Stimulated activated CD8-positive, alpha-beta memory T cell treated with anti-CD3 and anti-CD28 coated beads, Interleukin-2, amount 100 ng/mL, for 1 hour (primary cell): ENCODE results near the gene SPN.
"Not testable (repeated sequence)": the region's sequence is repeated elsewhere in the genome, so short reads cannot be mapped to it uniquely, and the experiment has no call there.

ENCODE experiments used
- DNase-seq, 2 donors: peaks; one replicate each; pipeline ENCODE4 v3.0.0-alpha.2; 2020; ENCODE audit warnings: low read depth in 2 of 2

The SPN gene

DNA sequence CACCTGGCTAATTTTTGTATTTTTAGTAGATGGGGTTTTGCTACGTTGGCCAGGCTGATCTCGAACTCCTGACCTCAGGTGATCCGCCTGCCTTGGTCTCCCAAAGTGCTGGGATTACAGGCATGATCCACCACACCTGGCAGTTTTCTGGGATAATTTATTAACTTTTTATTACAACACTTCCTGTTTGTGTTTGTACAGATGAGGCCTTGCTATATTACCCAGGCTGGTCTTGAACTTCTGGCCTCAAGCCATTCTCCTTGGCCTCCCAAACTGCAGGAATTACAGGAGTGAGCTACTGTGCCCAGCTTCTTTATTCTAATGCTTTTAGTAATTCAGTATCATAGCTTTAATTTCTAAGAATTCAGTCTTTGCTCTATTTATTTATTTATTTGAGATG, 16.1 kb upstream of the SPN start:
- no peak for DNase-seq

DNA sequence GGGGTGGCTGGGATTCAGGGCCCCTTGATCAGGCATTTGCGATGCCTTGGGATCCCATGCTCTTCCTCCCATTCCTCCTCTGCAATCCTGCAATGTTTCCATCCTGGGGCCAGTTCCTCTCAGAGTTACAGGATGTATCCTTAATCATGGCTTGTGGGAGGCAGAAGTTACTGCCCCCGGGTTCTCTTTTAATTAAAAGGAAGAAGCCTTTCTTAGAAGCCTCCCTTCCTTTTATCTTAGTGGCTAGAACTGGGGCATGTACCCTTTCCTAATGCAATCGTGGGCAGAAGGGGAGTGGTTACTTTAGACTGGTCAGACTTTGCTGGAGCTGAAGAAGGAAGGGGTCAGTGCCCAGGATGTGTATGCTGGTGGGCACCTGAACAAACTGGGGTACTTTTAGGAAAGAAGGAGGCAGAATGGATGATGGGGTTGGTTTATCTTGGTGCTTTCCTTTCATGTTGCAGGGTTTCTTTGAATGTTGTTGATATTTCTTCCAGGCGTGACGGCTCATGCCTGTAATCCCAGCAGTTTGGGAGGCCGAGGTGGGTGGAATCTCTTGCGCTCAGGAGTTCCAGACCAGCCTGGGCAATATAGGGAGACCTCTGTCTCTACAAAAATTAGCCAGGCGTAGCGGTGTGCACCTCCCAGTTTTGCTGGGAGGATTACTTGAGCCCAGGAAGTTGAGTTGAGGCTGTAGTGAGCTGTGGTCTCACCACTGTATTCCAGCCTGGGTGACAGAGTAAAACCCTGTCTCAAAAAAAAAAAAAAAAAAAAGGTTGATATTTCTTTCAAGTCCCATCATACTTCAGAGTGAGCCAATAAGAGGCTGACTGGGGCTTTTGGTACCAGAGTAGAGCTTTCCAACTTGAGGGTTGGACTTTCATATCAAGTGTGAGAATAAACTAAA, 13.2 kb upstream of the SPN start:
- no peak for DNase-seq

DNA sequence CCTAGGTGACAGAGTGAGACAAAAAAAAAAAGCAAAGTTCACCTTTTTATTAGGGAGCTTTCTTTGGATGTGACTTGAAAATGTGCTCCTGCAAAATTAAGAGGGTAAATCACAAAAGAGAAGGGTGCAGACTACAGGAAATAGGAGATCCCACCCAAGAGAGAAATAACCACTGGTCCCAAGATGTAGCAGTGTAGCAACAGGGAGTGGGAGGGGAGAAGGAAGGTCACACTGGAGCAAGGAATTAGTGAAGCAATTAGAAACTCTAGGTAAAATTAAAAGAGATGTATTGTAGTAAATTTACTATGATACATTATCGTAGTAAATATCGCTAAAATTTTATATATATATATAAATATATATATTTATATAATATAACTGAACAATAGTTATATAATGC, 12.3 kb upstream of the SPN start:
- no peak for DNase-seq

DNA sequence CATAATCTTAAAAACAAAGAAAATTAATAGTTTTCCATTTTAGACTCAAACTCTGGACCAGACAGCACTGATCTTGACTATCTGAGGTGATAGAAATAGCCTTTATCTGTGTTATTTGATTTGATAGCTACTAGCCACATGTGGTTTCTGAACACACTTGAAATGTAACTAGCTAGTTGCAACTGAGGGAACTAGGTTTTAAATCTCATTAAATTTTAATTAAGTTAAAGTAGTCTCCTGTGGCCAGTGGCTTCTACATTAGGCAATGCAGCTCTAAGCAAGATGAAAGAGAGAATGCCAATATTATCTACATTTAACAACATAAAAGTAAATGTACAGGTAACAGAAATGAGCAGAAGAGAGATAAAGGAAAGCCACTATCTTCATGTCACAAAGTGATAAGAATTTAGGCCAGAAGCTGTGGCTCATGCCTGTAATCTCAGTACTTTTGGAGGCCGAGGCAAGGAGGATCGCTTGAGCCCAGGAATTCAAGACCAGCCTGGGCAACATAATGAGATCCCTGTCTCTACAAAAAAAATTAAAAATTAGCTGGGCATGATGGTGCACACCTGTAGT, 11.2 kb upstream of the SPN start:
- no peak for DNase-seq

DNA sequence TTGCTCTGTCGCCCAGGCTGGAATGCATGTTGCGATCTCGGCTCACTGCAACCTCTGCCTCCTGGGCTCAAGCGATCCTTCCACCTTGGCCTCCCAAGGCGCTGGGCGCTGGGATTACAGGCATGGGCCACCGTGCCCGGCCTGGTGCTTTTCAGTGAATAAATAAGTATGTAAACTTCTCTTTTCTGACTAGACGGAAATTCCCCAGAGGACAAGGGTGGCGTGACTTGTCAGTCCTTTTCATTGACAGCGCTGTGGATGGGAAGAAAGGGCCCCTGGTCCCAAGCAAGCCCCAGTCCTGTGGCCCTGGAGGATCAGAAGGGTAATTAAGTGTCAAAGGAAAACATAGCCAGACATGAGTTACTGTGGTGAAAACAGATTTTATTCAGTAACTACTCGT, 9.6 kb upstream of the SPN start:
- DNase-seq = no peak

DNA sequence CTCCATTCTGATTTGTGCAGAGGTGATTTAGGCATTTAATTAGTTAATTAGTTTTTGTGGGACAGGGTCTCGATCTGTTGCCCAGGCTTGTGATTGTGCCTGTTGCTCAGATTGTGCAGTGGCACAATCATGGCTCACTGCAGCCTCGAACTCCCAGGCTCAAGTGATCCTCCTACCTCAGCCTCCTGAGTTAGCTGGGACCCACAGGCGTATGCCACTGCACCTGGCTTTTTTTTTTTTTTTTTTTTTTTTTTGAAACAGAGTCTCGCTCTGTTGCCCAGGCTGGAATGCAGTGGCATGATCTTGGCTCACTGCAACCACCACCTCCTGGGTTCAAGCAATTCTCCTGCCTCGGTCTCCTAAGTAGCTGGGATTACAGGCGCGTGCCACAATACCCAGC, 9.2 kb upstream of the SPN start:
- not testable (repeated sequence) for DNase-seq

DNA sequence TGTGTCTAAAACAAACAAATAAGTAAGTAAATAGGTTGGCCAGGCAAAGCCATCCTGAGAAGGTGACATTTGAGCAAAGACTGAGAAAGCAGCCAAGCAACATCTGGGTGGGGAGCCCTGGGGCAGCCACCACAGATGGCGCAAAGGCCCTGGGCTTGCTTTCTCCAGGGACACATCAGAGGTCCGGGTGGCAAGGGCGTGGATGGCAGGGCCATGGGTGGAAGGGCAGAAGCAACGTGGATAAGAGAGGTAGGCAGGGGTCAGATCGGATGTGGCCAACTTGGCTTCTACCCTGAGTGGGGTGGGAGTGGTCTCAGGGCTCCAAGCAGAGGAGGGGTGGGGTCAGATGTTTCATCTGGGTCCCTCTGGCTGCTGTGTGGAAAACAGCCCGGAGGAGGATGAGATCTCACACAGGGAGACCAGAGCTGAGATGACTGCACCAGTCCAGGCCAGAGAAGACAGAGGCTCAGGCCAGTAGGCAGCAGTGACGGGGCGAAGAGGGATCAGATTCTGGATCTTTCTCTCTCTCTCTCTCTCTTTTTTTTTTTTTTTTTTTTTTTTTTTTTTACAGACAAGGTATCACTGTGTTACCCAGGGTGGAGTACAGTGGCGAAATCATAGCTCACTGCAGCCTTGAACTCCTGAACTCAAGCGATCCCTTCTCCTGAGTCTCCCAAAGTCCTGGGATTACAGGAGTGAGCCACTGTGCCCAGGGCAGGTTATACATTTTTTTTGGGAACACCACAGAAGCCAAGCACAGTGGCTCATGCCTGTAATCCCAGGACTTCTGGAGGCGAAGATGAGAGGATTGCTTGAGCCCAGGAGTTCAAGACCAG, 6.1 kb upstream of the SPN start:
- DNase-seq = no peak

DNA sequence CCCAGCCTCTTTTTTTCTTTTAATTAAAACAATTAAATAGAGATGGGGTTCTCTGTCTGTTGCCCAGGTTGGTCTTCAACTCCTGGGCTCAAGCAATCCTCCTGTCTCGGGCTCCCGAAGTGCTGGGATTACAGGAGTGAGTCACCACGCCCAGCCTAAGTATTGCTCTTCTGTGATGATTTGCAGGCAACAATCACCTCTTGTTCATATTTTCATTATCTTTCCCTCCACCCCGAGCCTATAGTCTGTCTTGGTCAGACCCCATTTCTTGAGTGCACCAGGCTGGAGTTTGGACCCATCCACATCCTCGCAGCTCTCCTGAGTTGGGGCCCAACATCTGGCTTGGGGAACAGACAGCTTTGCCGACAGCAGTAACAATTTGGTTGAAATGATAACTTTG, 4.3 kb upstream of the SPN start:
- no peak for DNase-seq

DNA sequence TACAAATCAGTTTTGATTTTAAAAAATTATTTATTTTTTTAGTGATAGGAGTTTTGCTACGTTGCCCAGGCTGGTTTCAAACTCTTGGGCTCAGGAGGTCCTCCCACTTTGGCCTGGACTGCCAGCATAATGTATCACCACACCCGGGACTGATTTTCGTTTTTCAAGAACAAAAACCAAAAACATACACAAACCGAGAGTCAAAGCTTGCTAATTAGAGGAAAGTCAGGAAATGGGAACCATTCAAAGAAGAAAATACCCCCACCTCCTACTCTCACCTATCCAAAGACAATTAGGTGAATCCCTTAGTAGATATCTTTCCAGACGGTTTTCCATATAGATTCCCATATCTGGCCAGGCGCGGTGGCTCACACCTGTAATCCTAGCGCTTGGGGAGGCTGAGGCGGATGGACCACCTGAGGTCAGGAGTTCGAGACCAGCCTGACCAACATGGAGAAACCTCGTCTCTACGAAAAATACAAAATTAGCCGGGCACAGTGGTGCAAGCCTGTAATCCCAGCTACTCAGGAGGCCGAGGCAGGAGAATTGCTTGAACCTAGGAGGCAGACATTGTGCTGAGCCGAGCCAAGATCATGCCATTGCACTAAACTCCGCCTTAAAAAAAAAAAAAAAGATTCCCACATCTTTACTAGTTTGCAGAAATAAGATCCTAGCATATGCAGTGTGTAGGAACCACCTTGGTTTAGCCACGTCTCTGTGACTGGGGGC, 883 bp upstream of the SPN start:
- no peak for DNase-seq

DNA sequence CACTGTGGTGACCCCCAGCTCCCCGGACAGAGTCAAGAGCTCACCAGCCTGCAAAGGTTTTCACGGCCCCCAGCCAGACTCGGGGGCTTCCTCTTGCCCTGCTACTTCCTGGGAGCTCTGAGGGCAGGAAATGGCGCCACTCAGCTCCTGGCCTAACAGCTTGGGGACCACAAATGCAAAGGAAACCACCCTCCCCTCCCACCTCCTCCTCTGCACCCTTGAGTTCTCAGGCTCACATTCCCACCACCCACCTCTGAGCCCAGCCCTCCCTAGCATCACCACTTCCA, 375 bp upstream of the SPN start:
- DNase-seq = no peak

DNA sequence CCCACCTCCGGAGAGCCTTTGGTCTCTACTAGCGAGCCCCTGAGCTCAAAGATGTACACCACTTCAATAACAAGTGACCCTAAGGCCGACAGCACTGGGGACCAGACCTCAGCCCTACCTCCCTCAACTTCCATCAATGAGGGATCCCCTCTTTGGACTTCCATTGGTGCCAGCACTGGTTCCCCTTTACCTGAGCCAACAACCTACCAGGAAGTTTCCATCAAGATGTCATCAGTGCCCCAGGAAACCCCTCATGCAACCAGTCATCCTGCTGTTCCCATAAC, 702 bp downstream of the SPN start:
- DNase-seq = no peak

DNA sequence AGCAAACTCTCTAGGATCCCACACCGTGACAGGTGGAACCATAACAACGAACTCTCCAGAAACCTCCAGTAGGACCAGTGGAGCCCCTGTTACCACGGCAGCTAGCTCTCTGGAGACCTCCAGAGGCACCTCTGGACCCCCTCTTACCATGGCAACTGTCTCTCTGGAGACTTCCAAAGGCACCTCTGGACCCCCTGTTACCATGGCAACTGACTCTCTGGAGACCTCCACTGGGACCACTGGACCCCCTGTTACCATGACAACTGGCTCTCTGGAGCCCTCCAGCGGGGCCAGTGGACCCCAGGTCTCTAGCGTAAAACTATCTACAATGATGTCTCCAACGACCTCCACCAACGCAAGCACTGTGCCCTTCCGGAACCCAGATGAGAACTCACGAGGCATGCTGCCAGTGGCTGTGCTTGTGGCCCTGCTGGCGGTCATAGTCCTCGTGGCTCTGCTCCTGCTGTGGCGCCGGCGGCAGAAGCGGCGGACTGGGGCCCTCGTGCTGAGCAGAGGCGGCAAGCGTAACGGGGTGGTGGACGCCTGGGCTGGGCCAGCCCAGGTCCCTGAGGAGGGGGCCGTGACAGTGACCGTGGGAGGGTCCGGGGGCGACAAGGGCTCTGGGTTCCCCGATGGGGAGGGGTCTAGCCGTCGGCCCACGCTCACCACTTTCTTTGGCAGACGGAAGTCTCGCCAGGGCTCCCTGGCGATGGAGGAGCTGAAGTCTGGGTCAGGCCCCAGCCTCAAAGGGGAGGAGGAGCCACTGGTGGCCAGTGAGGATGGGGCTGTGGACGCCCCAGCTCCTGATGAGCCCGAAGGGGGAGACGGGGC, 1.3 kb downstream of the SPN start:
- DNase-seq = no peak

DNA sequence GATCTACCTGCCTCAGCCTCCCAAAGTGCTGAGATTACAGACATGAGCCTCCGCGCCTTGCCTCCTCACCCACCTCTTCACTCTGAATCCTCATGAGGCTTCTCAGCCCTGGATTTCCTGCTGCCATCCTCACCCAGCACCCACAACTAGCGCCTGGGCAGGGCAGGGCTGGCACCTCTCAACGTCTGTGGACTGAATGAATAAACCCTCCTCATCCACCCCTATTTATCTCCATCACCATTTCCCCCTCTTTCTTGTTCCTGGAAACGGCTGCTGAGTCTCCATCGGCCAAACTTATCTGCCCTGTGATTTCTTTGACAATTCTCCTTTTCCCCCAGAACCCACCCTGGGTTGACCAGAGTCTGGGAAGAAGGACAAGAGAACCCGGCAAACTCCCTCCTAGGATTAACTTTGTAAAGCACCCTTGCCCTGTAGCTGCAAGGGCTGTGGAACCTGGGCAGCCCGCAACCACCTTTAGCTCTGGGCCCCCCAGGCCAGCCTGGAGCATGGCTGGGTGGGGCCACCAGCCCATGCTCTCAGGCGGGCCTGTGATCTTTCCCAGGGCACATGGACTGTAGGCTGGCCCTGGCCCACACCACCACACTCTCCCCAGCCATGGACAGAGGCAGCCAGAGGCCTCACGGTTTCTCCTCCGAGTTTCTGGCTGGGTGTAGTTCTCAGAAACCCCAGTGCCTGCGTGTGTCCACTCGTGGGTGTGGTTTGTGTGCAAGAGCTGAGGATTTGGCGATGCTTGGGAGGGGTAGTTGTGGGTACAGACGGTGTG, 2.4 kb downstream of the SPN start:
- DNase-seq = no peak

DNA sequence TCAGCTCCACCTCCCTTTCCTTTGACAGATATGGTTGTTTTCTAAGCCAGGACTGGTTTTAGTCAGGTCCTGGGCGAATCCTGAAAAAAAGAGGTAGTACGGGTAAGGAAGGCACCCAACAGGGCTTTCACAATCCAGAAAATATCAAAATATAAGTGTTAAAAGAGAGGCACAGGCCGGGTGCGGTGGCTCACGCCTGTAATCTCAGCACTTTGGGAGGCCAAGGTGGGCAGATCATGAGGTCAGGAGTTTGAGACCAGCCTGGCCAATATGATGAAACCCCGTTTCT, 4.2 kb downstream of the SPN start:
- DNase-seq = not testable (repeated sequence)

DNA sequence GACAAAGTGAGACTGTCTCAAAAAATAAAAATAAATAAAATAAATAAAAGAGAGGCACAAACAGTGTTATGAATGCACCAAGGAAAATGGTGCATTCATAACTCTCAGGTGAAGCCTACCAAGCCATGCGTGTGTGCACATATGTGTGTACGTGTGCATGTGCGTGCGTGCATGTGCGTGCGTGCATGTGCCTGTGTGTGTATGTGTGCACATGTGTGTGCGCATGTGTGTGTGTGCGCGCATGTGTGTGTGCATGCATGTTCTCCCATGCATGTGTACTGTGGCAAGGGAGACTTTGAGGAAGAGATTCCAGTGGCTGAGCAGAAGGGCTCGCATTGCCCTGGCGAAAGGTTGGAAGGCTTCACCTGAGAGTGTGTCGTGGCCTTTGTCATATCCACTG, 4.7 kb downstream of the SPN start:
- no peak for DNase-seq

DNA sequence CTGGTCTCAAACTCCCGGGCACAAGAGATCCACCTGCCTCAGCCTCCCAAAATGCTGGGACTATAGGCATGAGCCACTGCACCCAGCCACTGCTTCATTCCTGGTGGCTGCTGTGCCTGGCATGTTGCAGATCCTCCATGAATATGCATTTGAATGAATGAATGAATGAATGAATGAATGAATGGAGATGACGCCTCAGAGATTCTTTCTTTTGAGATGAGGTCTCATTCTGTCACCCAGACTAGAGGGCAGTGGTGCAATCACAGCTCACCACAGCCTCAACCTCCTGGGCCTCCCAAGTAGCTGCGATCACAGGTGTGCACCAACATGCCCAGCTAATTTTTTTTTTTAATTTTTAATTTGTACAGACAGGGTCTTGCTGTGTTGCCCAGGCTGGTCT, 5.2 kb downstream of the SPN start:
- DNase-seq = no peak

DNA sequence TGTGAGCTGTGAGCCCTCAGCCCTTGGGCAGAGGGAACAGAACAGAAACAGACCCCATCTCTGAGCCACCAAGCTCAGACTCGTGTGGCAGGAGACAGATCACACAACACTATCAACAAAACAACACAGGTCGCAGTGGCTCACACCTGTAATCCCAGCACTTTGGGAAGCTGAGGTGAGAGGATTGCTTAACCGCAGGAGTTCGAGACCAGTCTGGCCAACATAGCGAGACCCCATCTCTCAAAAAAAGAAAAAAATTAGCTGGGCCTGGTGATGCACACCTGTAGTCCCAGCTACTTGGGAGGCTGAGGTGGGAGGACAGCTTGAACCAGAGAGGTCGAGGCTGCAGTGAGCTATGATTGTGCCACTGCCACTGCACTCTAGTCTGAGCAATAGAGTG, 10.5 kb downstream of the SPN start:
- DNase-seq = no peak

DNA sequence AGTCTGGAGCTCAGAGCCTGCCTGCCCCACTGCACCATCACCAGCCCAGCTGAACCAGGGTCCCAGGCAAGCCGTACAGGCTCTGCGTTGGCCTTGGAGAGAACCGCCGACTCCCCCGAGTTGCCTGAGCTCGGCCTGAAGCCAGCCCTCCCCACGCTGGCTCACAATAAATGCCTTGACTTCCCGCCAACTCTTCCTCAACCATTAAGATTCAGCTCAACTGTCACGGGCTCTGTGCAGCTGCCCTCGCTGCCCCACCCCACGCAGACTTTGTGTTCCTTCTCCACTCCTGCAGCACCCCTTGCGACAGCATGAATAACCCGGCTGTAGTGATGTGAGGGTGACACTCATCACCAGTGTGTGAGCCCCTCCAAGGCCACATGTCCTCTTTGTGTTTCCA, 11.1 kb downstream of the SPN start:
- no peak for DNase-seq

DNA sequence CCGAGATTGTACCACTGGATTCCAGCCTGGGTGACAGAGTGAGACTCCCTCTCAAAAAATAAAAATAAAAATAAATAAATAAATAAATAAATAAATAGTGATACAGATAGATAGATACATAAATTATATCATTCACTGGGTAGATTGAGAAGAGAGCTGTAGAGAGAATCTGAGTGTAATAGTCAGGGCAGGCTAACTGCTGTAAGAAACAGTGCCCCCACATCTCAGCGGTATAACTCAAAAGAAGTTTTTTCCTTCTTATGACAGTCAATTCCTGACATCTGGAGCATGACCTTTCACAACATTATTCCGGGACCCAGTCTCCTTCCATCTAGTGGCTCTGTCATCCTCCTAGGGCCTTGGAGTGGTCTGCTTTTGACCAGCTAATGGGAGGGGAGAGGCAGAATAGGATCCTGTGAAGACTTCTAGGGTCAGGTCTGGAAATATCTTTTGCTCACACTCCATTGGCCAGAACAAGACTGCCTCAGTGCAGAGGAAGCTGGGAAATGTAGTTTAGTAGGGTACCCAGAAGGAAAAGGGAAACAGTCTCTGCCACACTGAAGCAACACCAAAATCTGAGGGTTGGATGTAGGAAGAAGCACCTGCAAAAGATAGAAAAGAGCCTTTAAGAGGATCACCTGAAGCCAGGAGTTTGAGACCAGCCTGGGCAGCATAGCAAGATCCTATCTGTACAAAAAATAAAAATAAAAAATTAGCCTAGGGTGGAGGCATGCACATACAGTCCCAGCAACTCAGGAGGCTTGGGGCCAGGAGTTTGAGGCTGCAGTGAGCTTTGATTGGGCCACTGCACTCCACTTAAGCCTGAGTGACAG, 13.0 kb downstream of the SPN start:
- DNase-seq = no peak
